Stimulated activated CD4-positive, alpha-beta T cell treated with anti-CD3 and anti-CD28 coated beads, Interleukin-15, amount 100 ng/mL, for 24 hours (primary cell): ENCODE data around the gene TINAGL1.
"Not testable (repeated sequence)": the region's sequence is repeated elsewhere in the genome, so short reads cannot be mapped to it uniquely, and the experiment has no call there.

Source experiments
- DNase-seq: peaks from one replicate; pipeline ENCODE4 v3.0.0-alpha.2; 2020

Gene TINAGL1

GRCh38 chr1:31583995-31584868, 7.9 kb downstream of the TINAGL1 start:
- no peak for DNase-seq

GRCh38 chr1:31584869-31585735, 8.8 kb downstream of the TINAGL1 start:
- no peak for DNase-seq

- DNase-seq: no peak
Observed at GRCh38 chr1:31585736-31586365, 9.5 kb downstream of the TINAGL1 start.

GRCh38 chr1:31586376-31587327, 10.3 kb downstream of the TINAGL1 start:
- no peak for DNase-seq

GRCh38 chr1:31587328-31587699, 11.0 kb downstream of the TINAGL1 start:
- not testable (repeated sequence) for DNase-seq

GRCh38 chr1:31587720-31588423, 11.6 kb downstream of the TINAGL1 start:
- DNase-seq: peak; percentile 68

- no peak for DNase-seq
Observed at GRCh38 chr1:31588751-31589515, 12.6 kb downstream of the TINAGL1 start.

GRCh38 chr1:31591425-31592093, 15.2 kb downstream of the TINAGL1 start:
- no peak for DNase-seq

GRCh38 chr1:31592132-31592531, 15.8 kb downstream of the TINAGL1 start:
- no peak for DNase-seq

GRCh38 chr1:31593136-31593665, 16.9 kb downstream of the TINAGL1 start:
- no peak for DNase-seq

GRCh38 chr1:31593770-31594632, 17.7 kb downstream of the TINAGL1 start:
- DNase-seq: peak; percentile 80

GRCh38 chr1:31595836-31596736, 19.8 kb downstream of the TINAGL1 start:
- DNase-seq: no peak

GRCh38 chr1:31596737-31597097, 20.4 kb downstream of the TINAGL1 start:
- DNase-seq: no peak

- no peak for DNase-seq
Observed at GRCh38 chr1:31598980-31599379, 22.7 kb downstream of the TINAGL1 start.

- DNase-seq: no peak
Observed at GRCh38 chr1:31600641-31601040, 24.3 kb downstream of the TINAGL1 start.

- no peak for DNase-seq
Observed at GRCh38 chr1:31602081-31602480, 25.8 kb downstream of the TINAGL1 start.

GRCh38 chr1:31605908-31606427, 29.7 kb downstream of the TINAGL1 start:
- peak; percentile 62 for DNase-seq

- no peak for DNase-seq
Observed at GRCh38 chr1:31607360-31607759, 31.0 kb downstream of the TINAGL1 start.
